GM23338 (cell line): ENCODE data around the gene ABHD17A. TPM values are rescaled to one million over a fixed set of nuclear protein-coding genes. Genes with fewer than 3 reads are reported as not detected.
A peak's percentile ranks its signal among the peaks of the same experiment; 100 is the strongest.

Experiments
- ATAC-seq: fragments of 200-7000 bp; cut with Tn5 transposase; 3 replicates; pipeline ENCODE4 v1.9.1; 2020
- DNase-seq: peaks from one replicate; pipeline ENCODE4 v3.0.0-alpha.2; 2015; ENCODE audit warnings: low spot score
- H2AFZ ChIP-seq: fragments of 200-600 bp; sonication (generic); 2 replicates; pipeline ENCODE4 v1.8.0; 2016; ENCODE audit warnings: antibody characterized with exemption, mild to moderate bottlenecking, moderate library complexity
- H3F3A ChIP-seq: fragments of 200-600 bp; sonication (generic); replicated peaks from 2 replicates; pipeline ENCODE4 v1.8.0; 2017; ENCODE audit warnings: antibody characterized with exemption, mixed run types, low read depth
- H3K27ac ChIP-seq: fragments of 200-600 bp; sonication (generic); 2 replicates; pipeline ENCODE4 v1.6.1; 2016; ENCODE audit warnings: low read depth
- H3K27me3 ChIP-seq: fragments of 200-600 bp; sonication (generic); 2 replicates; pipeline ENCODE4 v1.8.0; 2016; ENCODE audit warnings: mild to moderate bottlenecking, mixed run types, moderate library complexity; ENCODE audit not compliant: insufficient read depth
- H3K36me3 ChIP-seq: fragments of 200-600 bp; sonication (generic); 2 replicates; pipeline ENCODE4 v1.8.0; 2016; ENCODE audit warnings: mild to moderate bottlenecking; ENCODE audit not compliant: insufficient read depth
- H3K4me1 ChIP-seq: fragments of 200-600 bp; sonication (generic); 2 replicates; pipeline ENCODE4 v1.8.0; 2016; ENCODE audit warnings: mild to moderate bottlenecking, moderate library complexity; ENCODE audit not compliant: insufficient read depth
- H3K4me2 ChIP-seq: fragments of 200-600 bp; sonication (generic); 2 replicates; pipeline ENCODE4 v1.7.1; 2017; ENCODE audit warnings: mixed run types
- H3K4me3 ChIP-seq: fragments of 200-600 bp; sonication (generic); 2 replicates; pipeline ENCODE4 v1.6.1; 2016; ENCODE audit warnings: mixed run types
- H3K79me2 ChIP-seq: fragments of 200-600 bp; sonication (generic); replicated peaks from 2 replicates; pipeline ENCODE4 v1.8.0; 2017; ENCODE audit warnings: mild to moderate bottlenecking; ENCODE audit not compliant: insufficient read depth
- H3K9me2 ChIP-seq: fragments of 200-600 bp; sonication (generic); 2 replicates; pipeline ENCODE4 v1.8.0; 2017; ENCODE audit not compliant: insufficient read depth
- H4K20me1 ChIP-seq: fragments of 200-600 bp; sonication (generic); replicated peaks from 2 replicates; pipeline ENCODE4 v1.8.0; 2017; ENCODE audit warnings: mild to moderate bottlenecking; ENCODE audit not compliant: insufficient read depth
- H3K27ac Mint-ChIP-seq: 2 replicates; pipeline ENCODE4 v1.8.0; 2020; ENCODE audit warnings: inconsistent platforms, mild to moderate bottlenecking, moderate library complexity, mixed read lengths
- H3K27me3 Mint-ChIP-seq: 3 replicates; pipeline ENCODE4 v1.8.0; 2022; ENCODE audit warnings: low read depth, mild to moderate bottlenecking, moderate library complexity, mixed read lengths, inconsistent platforms; ENCODE audit not compliant: insufficient read depth, poor library complexity
- H3K36me3 Mint-ChIP-seq: 3 replicates; pipeline ENCODE4 v1.8.0; 2021; ENCODE audit warnings: low read depth, mild to moderate bottlenecking, inconsistent platforms, moderate library complexity, mixed read lengths
- H3K4me1 Mint-ChIP-seq: 3 replicates; pipeline ENCODE4 v1.8.0; 2020; ENCODE audit warnings: mild to moderate bottlenecking, inconsistent platforms, mixed read lengths
- H3K4me3 Mint-ChIP-seq: 3 replicates; pipeline ENCODE4 v1.8.0; 2021; ENCODE audit warnings: moderate library complexity, mild to moderate bottlenecking, inconsistent platforms, mixed read lengths
- H3K9me3 Mint-ChIP-seq: 3 replicates; pipeline ENCODE4 v1.8.0; 2020; ENCODE audit warnings: moderate library complexity, mild to moderate bottlenecking, inconsistent platforms, mixed read lengths
- CREB1 ChIP-seq: fragments of 250-450 bp; sonication (Bioruptor Pico); IDR thresholded peaks from 2 replicates; pipeline ENCODE4 v1.5.0; 2020; ENCODE audit warnings: low read depth, mild to moderate bottlenecking, moderate library complexity
- JUNB ChIP-seq: IDR thresholded peaks from one replicate; pipeline ENCODE4 v1.6.1; 2016; ENCODE audit warnings: antibody characterized with exemption; ENCODE audit not compliant: unreplicated experiment
- NANOG ChIP-seq: IDR thresholded peaks from 2 replicates; pipeline ENCODE4 v1.6.1; 2016; ENCODE audit warnings: antibody characterized with exemption, borderline replicate concordance
- POLR2AphosphoS5 ChIP-seq: IDR thresholded peaks from 2 replicates; pipeline ENCODE4 v1.6.1; 2016; ENCODE audit warnings: antibody characterized with exemption, low read depth
- REST ChIP-seq: IDR thresholded peaks from one replicate; pipeline ENCODE4 v1.6.1; 2018; ENCODE audit warnings: antibody characterized with exemption; ENCODE audit not compliant: unreplicated experiment
- polyA plus RNA-seq: library from polyadenylated mRNA; unstranded; fragments of >200 nt; fragmentation: Nextera tagmentation; extraction: Ambion mirVana; gene quantifications from 2 replicates; pipeline ENCODE4 v1.2.1, GENCODE V29; 2016
- total RNA-seq: library from RNA; depleted of rRNA; stranded (reverse); fragments of >200 nt; shearing (Covaris generic); gene quantifications from 2 replicates; pipeline ENCODE4 v1.2.3, GENCODE V29; 2014

The ABHD17A gene
- total and polyA plus RNA-seq, 2 experiments from 2014 or later: 34.2 to 99.9 TPM

GRCh38 chr19:1868971-1869370, 16.3 kb downstream of the ABHD17A start:
- H3K4me3 Mint-ChIP-seq: no peak overlapping the region
- H3K27ac ChIP-seq: no peak overlapping the region
- no peaks in the 10 kb centered on the region for H3K9me3 Mint-ChIP-seq
- H3K27me3 ChIP-seq: no peaks in the 10 kb centered on the region
- H3K4me1 Mint-ChIP-seq: peaks cover 7% of the 10 kb centered on the region
- H2AFZ ChIP-seq: no peak overlapping the region
- no peaks in the 10 kb centered on the region for H3K9me2 ChIP-seq
- no peak overlapping the region for H3K4me3 ChIP-seq
- peaks cover 8% of the 10 kb centered on the region for H3K4me1 ChIP-seq
- H3K36me3 ChIP-seq: no peaks in the 10 kb centered on the region
- H3F3A ChIP-seq: 0 out of 2 replicates have a peak, but pooled peaks cover 14% of the 10 kb centered on the region
- DNase-seq (no peak), ATAC-seq (no peak)
- H3K4me2 ChIP-seq: no peak overlapping the region
- peaks cover 2% of the 10 kb centered on the region; the same call in 2 of the 3 replicates for H3K36me3 Mint-ChIP-seq
- peaks cover 13% of the 10 kb centered on the region for H3K79me2 ChIP-seq
- no peaks in the 10 kb centered on the region; the same call in 1 of the 2 replicates for H4K20me1 ChIP-seq
- peaks cover 8% of the 10 kb centered on the region for H3K27me3 Mint-ChIP-seq
- H3K27ac Mint-ChIP-seq: no peak overlapping the region; the same call in 1 of the 2 replicates
- no peak for TF ChIP-seq CREB1 (CRISPR knock-in tag)
- no peak for TF ChIP-seq REST
- no peak for TF ChIP-seq NANOG

GRCh38 chr19:1867349-1867724, 18.0 kb downstream of the ABHD17A start:
- peaks cover 5% of the 10 kb centered on the region; the same call in 1 of the 3 replicates for H3K4me1 Mint-ChIP-seq
- no peak overlapping the region for H3K4me2 ChIP-seq
- peaks cover under 1% of the 10 kb centered on the region; the same call in 1 of the 2 replicates for H3K27me3 ChIP-seq
- H3K9me3 Mint-ChIP-seq: no peaks in the 10 kb centered on the region
- H3K9me2 ChIP-seq: no peaks in the 10 kb centered on the region
- no peak overlapping the region for H3K27ac Mint-ChIP-seq
- DNase-seq (no peak), ATAC-seq (no peak)
- H3K4me3 ChIP-seq: no peak overlapping the region
- no peaks in the 10 kb centered on the region for H4K20me1 ChIP-seq
- H3K36me3 ChIP-seq: no peaks in the 10 kb centered on the region
- H3K27ac ChIP-seq: no peak overlapping the region
- H3K4me3 Mint-ChIP-seq: no peak overlapping the region
- peaks cover 5% of the 10 kb centered on the region for H3K4me1 ChIP-seq
- peaks cover 10% of the 10 kb centered on the region for H3K27me3 Mint-ChIP-seq
- no peaks in the 10 kb centered on the region for H3K36me3 Mint-ChIP-seq
- H3K79me2 ChIP-seq: peaks cover 6% of the 10 kb centered on the region
- TF ChIP-seq JUNB: no peak
- H2AFZ ChIP-seq: no peak overlapping the region
- H3F3A ChIP-seq: 0 out of 2 replicates have a peak, but pooled peaks cover 6% of the 10 kb centered on the region

DNA sequence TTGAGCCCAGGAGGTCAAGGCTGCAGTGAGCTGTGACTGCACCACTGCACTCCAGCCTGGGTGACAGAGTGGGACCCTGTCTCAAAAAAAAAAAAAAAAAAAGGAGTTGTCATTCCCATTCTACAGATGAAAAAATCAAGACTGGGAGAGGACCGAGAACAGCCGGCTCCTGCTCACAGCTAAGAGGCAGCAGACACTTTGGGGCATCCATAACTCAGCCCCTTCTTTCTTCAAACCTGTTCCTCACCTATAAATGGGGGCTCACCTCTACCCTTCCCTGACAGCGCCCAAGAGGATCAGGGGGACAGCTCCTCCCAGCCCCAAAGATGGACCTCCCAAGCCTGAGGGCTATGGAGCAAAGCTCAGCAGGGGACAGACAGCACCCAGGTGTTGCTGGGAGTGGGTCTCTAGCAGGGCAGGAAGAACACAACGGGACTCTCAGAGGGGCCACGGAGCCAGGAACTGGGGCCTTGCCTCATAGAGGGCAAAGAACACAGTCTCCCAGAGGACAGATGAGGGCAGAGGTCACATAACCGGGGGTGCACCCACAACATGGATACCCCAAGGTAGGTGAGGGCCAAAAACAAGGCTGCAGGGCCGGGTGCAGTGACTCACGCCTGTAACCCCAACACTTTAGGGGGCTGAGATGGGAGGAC, 18.5 kb downstream of the ABHD17A start:
- Histone ChIP-seq H3K27ac (no peak overlapping the region), H3K36me3 (no peaks in the 10 kb centered on the region), H4K20me1 (no peaks in the 10 kb centered on the region; the same call in 1 of the 2 replicates), H3K4me2 (no peak overlapping the region), H3K9me2 (no peaks in the 10 kb centered on the region), H3K4me3 (no peak overlapping the region), H2AFZ (no peak overlapping the region), H3K79me2 (peaks cover 8% of the 10 kb centered on the region), H3K27me3 (peaks cover 6% of the 10 kb centered on the region), H3K4me1 (peaks cover 6% of the 10 kb centered on the region), H3F3A (0 out of 2 replicates have a peak, but pooled peaks cover 6% of the 10 kb centered on the region)
- H3K27me3 Mint-ChIP-seq: peaks cover 16% of the 10 kb centered on the region
- no peaks in the 10 kb centered on the region for H3K9me3 Mint-ChIP-seq
- no peaks in the 10 kb centered on the region; the same call in 2 of the 3 replicates for H3K36me3 Mint-ChIP-seq
- H3K4me1 Mint-ChIP-seq: peaks cover 5% of the 10 kb centered on the region; the same call in 1 of the 3 replicates
- DNase-seq: no peak
- H3K27ac Mint-ChIP-seq: no peak overlapping the region
- no peak for ATAC-seq
- no peak for TF ChIP-seq NANOG
- 0 out of 2 replicates have a peak, but pooled peaks have one; percentile 13 for TF ChIP-seq POLR2AphosphoS5
- no peak overlapping the region for H3K4me3 Mint-ChIP-seq
